HCT116 (cell line): Measurements from ENCODE around the gene HCFC2. TPM values are rescaled to one million over a fixed set of nuclear protein-coding genes. Genes with fewer than 3 reads are reported as not detected.

Source experiments
- ATAC-seq: fragments of 200-7000 bp; cut with Tn5 transposase; 2 replicates; pipeline ENCODE4 v1.9.1; 2020; ENCODE audit warnings: mild to moderate bottlenecking, moderate library complexity
- BruUV-seq: library from RNA; stranded (reverse); fragments of 400-500 nt; replicated peaks from 2 replicates; lab custom pipeline; 2021; lab: Mats Ljungman, UMichigan
- CTCF ChIA-PET: fragments of 300-600 bp; sonication (Branson Sonifier 250); formaldehyde crosslinking; loops from one replicate; lab custom pipeline; 2021; ENCODE audit warnings: antibody characterized with exemption; lab: Charles Lee
- POLR2A ChIA-PET: fragments of 300-600, 350-600 bp; sonication (Branson Sonifier 250); formaldehyde crosslinking; loops from one replicate; lab custom pipeline; 2021; ENCODE audit warnings: antibody characterized with exemption; lab: Charles Lee
- RAD21 ChIA-PET, 2 experiments: fragments of 300-600 bp; sonication (Branson Sonifier 250); formaldehyde crosslinking; loops; one replicate each; lab custom pipeline; 2023; ENCODE audit warnings: low total read pairs in 2 of 2; ENCODE audit not compliant: uncharacterized antibody in 2 of 2, unreplicated experiment in 2 of 2, low non-redundant PET in 1 of 2; lab: Charles Lee
- DNase-seq: peaks from one replicate; pipeline ENCODE4 v3.0.0-alpha.2; 2010; ENCODE audit warnings: low read depth, low spot score
- H2AFZ ChIP-seq: fragments of 200-600 bp; shearing (Covaris generic), sonication (generic); 2 replicates; pipeline ENCODE4 v1.6.1; 2017; ENCODE audit warnings: low read depth, mixed run types, mixed read lengths, antibody characterized with exemption, low read length; ENCODE audit not compliant: poor library complexity, severe bottlenecking
- H3K27ac ChIP-seq: 2 replicates; pipeline ENCODE4 v1.5.1; 2012; ENCODE audit warnings: low read depth, low read length
- H3K27me3 ChIP-seq: fragments of 200-600 bp; sonication (generic); 2 replicates; pipeline ENCODE4 v1.6.1; 2016; ENCODE audit warnings: mixed run types, low read length, mixed read lengths; ENCODE audit not compliant: insufficient read depth
- H3K36me3 ChIP-seq, 2 experiments: fragments of 200-500 bp in 1 of 2; fragments of 200-600 bp in 1 of 2; sonication (Bioruptor generic) in 1 of 2; sonication (generic) in 1 of 2; 2 replicates each; pipeline versions ENCODE4 v1.5.1 to v1.6.1; 2014 to 2016; ENCODE audit warnings: low read length in 2 of 2, inconsistent platforms in 1 of 2, mixed read lengths in 1 of 2, mixed run types in 1 of 2; ENCODE audit not compliant: insufficient read depth in 2 of 2, control insufficient read depth in 1 of 2
- H3K4me1 ChIP-seq, 2 experiments: fragments of 200-600 bp in 1 of 2; sonication (generic) in 1 of 2; 2 replicates each; pipeline versions ENCODE4 v1.5.1 to v1.6.1; 2012 to 2017; ENCODE audit warnings: low read length in 2 of 2, inconsistent platforms in 1 of 2, mild to moderate bottlenecking in 1 of 2, mixed read lengths in 1 of 2, mixed run types in 1 of 2, moderate library complexity in 1 of 2; ENCODE audit not compliant: insufficient read depth in 2 of 2, control insufficient read depth in 1 of 2
- H3K4me2 ChIP-seq: fragments of 200-600 bp; sonication (generic); 2 replicates; pipeline ENCODE4 v1.6.1; 2017; ENCODE audit warnings: mixed run types, low read length, mixed read lengths
- H3K4me3 ChIP-seq, 2 experiments: fragments of 200-600 bp in 1 of 2; sonication (generic) in 1 of 2; replicated peaks in 1 of 2; 2 replicates each; pipeline ENCODE4 v1.5.1; 2011 to 2016; ENCODE audit warnings: low read length in 2 of 2, control low read depth in 1 of 2, low read depth in 1 of 2, mild to moderate bottlenecking in 1 of 2, mixed read lengths in 1 of 2, mixed run types in 1 of 2
- H3K79me2 ChIP-seq: fragments of 200-600 bp; sonication (generic); 2 replicates; pipeline ENCODE4 v1.6.1; 2017; ENCODE audit warnings: mild to moderate bottlenecking, mixed run types, low read length, moderate library complexity, mixed read lengths; ENCODE audit not compliant: insufficient read depth
- H3K9ac ChIP-seq: fragments of 200-600 bp; sonication (generic); 2 replicates; pipeline ENCODE4 v1.6.1; 2016; ENCODE audit warnings: low read length, mixed read lengths
- H3K9me2 ChIP-seq: fragments of 200-600 bp; sonication (generic), shearing (Covaris generic); 2 replicates; pipeline ENCODE4 v1.6.1; 2017; ENCODE audit warnings: mixed run types, mild to moderate bottlenecking, moderate library complexity; ENCODE audit not compliant: insufficient read depth
- H3K9me3 ChIP-seq, 2 experiments: fragments of 200-500 bp in 1 of 2; fragments of 200-600 bp in 1 of 2; sonication (Bioruptor generic) in 1 of 2; sonication (generic) in 1 of 2; 2 replicates each; pipeline ENCODE4 v1.6.1; 2014 to 2017; ENCODE audit warnings: low read length in 2 of 2, mixed read lengths in 2 of 2, inconsistent platforms in 1 of 2, low read depth in 1 of 2, mild to moderate bottlenecking in 1 of 2, mixed run types in 1 of 2, moderate library complexity in 1 of 2; ENCODE audit not compliant: control insufficient read depth in 1 of 2, insufficient read depth in 1 of 2
- H4K20me1 ChIP-seq: fragments of 200-600 bp; sonication (generic), shearing (Covaris generic); 2 replicates; pipeline ENCODE4 v1.6.1; 2017; ENCODE audit warnings: mixed run types, mild to moderate bottlenecking, moderate library complexity; ENCODE audit not compliant: insufficient read depth
- CBX3 ChIP-seq: IDR thresholded peaks from 2 replicates; pipeline ENCODE4 v1.6.1; 2012; ENCODE audit warnings: low read depth
- EGR1 ChIP-seq: IDR thresholded peaks from 2 replicates; pipeline ENCODE4 v1.6.1; 2012; ENCODE audit warnings: low read depth
- ELF1 ChIP-seq: IDR thresholded peaks from 2 replicates; pipeline ENCODE4 v1.6.1; 2012; ENCODE audit warnings: low read depth, borderline replicate concordance
- EZH2 ChIP-seq: fragments of 200-600 bp; sonication (generic); IDR thresholded peaks from 2 replicates; pipeline ENCODE4 v1.6.1; 2017; ENCODE audit warnings: antibody characterized with exemption, mixed run types
- EZH2phosphoT487 ChIP-seq: fragments of 200-600 bp; IDR thresholded peaks from 2 replicates; pipeline ENCODE4 v1.6.1; 2018; ENCODE audit warnings: antibody characterized with exemption, borderline replicate concordance
- JUND ChIP-seq: IDR thresholded peaks from 2 replicates; pipeline ENCODE4 v1.6.1; 2012
- POLR2A ChIP-seq: IDR thresholded peaks from 2 replicates; pipeline ENCODE4 v1.7.0; 2011; ENCODE audit warnings: borderline replicate concordance; ENCODE audit not compliant: insufficient read depth, insufficient read length; ENCODE audit errors: extremely low read depth
- RAD21 ChIP-seq: IDR thresholded peaks from 2 replicates; pipeline ENCODE4 v1.6.1; 2012; ENCODE audit warnings: low read depth, mild to moderate bottlenecking
- SIN3A ChIP-seq: IDR thresholded peaks from 2 replicates; pipeline ENCODE4 v1.6.1; 2012; ENCODE audit warnings: low read depth
- SRF ChIP-seq: IDR thresholded peaks from 2 replicates; pipeline ENCODE4 v1.6.1; 2012; ENCODE audit warnings: low read depth
- TCF7L2 ChIP-seq: IDR thresholded peaks from 2 replicates; pipeline ENCODE4 v1.7.0; 2011; ENCODE audit warnings: borderline replicate concordance, inconsistent platforms; ENCODE audit not compliant: insufficient read depth, insufficient read length; ENCODE audit errors: extremely low read depth
- YY1 ChIP-seq: IDR thresholded peaks from 2 replicates; pipeline ENCODE4 v1.6.1; 2011; ENCODE audit warnings: low read length, low read depth, moderate library complexity, mild to moderate bottlenecking; ENCODE audit not compliant: insufficient replicate concordance; ENCODE audit errors: extremely low read depth
- ZNF274 ChIP-seq: fragments of 200-500 bp; sonication (Bioruptor generic); IDR thresholded peaks from 2 replicates; pipeline ENCODE4 v1.6.1; 2014; ENCODE audit warnings: mild to moderate bottlenecking, low read depth, low read length, inconsistent platforms
- intact Hi-C: fragments of 100-400 bp; cut with micrococcal nuclease; formaldehyde crosslinking; loops from 2 replicates; pipeline ENCODE4 v1.10.0; 2022
- total RNA-seq: library from RNA; stranded (reverse); gene quantifications from one replicate; pipeline ENCODE4 v1.2.1, GENCODE V29; 2021; ENCODE audit not compliant: unreplicated experiment
- TF ChIP-seq, protein P1 (sequence below): IDR thresholded peaks from 2 replicates; pipeline ENCODE4 v1.6.1; 2012
- TF ChIP-seq, protein P2 (sequence below), 3 experiments: fragments of 200-600 bp in 1 of 3; sonication (generic) in 1 of 3; IDR thresholded peaks in 2 of 3; conservative IDR thresholded peaks in 1 of 3; 2 replicates each; pipeline ENCODE4 v1.5.1; 2012 to 2017; ENCODE audit warnings: low read depth in 2 of 3, low read length in 2 of 3, antibody characterized with exemption in 1 of 3, borderline replicate concordance in 1 of 3, control low read depth in 1 of 3, mild to moderate bottlenecking in 1 of 3, mixed read lengths in 1 of 3, mixed run types in 1 of 3, moderate library complexity in 1 of 3; ENCODE audit not compliant: insufficient read depth in 1 of 3
- TF ChIP-seq, protein P3 (sequence below): IDR thresholded peaks from 2 replicates; pipeline ENCODE4 v1.6.1; 2012; ENCODE audit warnings: low read depth
- TF ChIP-seq, protein P4 (sequence below): IDR thresholded peaks from 2 replicates; pipeline ENCODE4 v1.6.1; 2012

HCFC2 gene
- total RNA-seq, 1 experiment from 2014 or later: 4.9 TPM

DNA sequence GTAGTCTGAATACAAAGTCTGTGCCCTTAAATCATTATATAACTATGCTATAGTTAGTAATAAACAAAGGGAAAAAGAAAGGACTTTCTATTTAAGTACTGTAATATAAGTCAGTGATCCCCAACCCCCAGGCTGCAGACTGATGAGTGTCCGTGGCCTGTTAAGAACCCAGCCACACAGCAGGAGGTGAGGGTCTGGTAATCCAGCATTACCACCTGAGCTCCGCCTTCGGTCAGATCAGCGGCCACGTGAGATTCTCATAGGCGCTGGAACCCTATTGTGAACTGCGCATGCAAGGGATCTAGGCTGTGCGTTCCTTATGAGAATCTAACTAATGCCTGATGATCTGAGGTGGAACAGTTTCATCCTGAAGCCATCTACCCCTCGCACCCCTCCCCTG is 58.0 kb downstream of the HCFC2 start:
- no peaks in the 10 kb centered on the region for H4K20me1 ChIP-seq
- H3K79me2 ChIP-seq: no peaks in the 10 kb centered on the region
- H3K9me3 ChIP-seq: no peaks in the 10 kb centered on the region
- H3K4me1 ChIP-seq: peaks cover 0 to 13% of the 10 kb centered on the region in 2 experiments; a peak in 3 of 4 replicates
- intact Hi-C loops: no loop called here
- H3K27ac ChIP-seq: no peak overlapping the region
- DNase-seq (no peak), ATAC-seq (no peak)
- H3K9ac ChIP-seq: no peak overlapping the region
- H3K36me3 ChIP-seq: peaks cover 20 to 23% of the 10 kb centered on the region in 2 experiments
- no peak for TF ChIP-seq YY1
- TF ChIP-seq SRF: no peak
- TF ChIP-seq CBX3: no peak
- TF ChIP-seq EZH2: no peak
- no peak for TF ChIP-seq POLR2A
- TF ChIP-seq EZH2phosphoT487: no peak
- TF ChIP-seq, protein P1, sequence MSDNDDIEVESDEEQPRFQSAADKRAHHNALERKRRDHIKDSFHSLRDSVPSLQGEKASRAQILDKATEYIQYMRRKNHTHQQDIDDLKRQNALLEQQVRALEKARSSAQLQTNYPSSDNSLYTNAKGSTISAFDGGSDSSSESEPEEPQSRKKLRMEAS: no peak
- TF ChIP-seq, protein P2, sequence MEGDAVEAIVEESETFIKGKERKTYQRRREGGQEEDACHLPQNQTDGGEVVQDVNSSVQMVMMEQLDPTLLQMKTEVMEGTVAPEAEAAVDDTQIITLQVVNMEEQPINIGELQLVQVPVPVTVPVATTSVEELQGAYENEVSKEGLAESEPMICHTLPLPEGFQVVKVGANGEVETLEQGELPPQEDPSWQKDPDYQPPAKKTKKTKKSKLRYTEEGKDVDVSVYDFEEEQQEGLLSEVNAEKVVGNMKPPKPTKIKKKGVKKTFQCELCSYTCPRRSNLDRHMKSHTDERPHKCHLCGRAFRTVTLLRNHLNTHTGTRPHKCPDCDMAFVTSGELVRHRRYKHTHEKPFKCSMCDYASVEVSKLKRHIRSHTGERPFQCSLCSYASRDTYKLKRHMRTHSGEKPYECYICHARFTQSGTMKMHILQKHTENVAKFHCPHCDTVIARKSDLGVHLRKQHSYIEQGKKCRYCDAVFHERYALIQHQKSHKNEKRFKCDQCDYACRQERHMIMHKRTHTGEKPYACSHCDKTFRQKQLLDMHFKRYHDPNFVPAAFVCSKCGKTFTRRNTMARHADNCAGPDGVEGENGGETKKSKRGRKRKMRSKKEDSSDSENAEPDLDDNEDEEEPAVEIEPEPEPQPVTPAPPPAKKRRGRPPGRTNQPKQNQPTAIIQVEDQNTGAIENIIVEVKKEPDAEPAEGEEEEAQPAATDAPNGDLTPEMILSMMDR (IDR thresholded peaks at IDR 0.05 in 2 of 3, conservative IDR thresholded peaks at IDR 0.05 in 1 of 3; ENCODE audit: borderline replicate concordance in 1 of 3, insufficient read depth in 1 of 3, low read depth in 2 of 3, low read length in 2 of 3): no peak
- no peak for TF ChIP-seq JUND
- no peak for TF ChIP-seq TCF7L2
- TF ChIP-seq SIN3A: no peak
- TF ChIP-seq, protein P3, sequence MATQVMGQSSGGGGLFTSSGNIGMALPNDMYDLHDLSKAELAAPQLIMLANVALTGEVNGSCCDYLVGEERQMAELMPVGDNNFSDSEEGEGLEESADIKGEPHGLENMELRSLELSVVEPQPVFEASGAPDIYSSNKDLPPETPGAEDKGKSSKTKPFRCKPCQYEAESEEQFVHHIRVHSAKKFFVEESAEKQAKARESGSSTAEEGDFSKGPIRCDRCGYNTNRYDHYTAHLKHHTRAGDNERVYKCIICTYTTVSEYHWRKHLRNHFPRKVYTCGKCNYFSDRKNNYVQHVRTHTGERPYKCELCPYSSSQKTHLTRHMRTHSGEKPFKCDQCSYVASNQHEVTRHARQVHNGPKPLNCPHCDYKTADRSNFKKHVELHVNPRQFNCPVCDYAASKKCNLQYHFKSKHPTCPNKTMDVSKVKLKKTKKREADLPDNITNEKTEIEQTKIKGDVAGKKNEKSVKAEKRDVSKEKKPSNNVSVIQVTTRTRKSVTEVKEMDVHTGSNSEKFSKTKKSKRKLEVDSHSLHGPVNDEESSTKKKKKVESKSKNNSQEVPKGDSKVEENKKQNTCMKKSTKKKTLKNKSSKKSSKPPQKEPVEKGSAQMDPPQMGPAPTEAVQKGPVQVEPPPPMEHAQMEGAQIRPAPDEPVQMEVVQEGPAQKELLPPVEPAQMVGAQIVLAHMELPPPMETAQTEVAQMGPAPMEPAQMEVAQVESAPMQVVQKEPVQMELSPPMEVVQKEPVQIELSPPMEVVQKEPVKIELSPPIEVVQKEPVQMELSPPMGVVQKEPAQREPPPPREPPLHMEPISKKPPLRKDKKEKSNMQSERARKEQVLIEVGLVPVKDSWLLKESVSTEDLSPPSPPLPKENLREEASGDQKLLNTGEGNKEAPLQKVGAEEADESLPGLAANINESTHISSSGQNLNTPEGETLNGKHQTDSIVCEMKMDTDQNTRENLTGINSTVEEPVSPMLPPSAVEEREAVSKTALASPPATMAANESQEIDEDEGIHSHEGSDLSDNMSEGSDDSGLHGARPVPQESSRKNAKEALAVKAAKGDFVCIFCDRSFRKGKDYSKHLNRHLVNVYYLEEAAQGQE: no peak
- no peak for TF ChIP-seq EGR1
- TF ChIP-seq, protein P4, sequence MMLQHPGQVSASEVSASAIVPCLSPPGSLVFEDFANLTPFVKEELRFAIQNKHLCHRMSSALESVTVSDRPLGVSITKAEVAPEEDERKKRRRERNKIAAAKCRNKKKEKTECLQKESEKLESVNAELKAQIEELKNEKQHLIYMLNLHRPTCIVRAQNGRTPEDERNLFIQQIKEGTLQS: no peak
- no peak for TF ChIP-seq ELF1
- TF ChIP-seq RAD21: no peak
- no peak for TF ChIP-seq ZNF274
- H3K4me2 ChIP-seq: no peak overlapping the region
- no TSS peak for BruUV-seq
- POLR2A ChIA-PET: interaction anchor here (1.7 kb wide), 1 partner anchor 14 kb away, joined by 3 read pairs; no protein-coding TSS in a partner anchor
- RAD21 ChIA-PET: no interaction called here
- no peak overlapping the region for H2AFZ ChIP-seq
- no peaks in the 10 kb centered on the region for H3K27me3 ChIP-seq
- no peak overlapping the region for H3K4me3 ChIP-seq
- CTCF ChIA-PET: interaction anchor here (1.6 kb wide), 1 partner anchor 14 kb away, joined by 13 read pairs; no protein-coding TSS in a partner anchor
- H3K9me2 ChIP-seq: no peaks in the 10 kb centered on the region
